GM23248 (cell line): Measurements from ENCODE around the gene CHPT1.

Experiments used
- EZH2 ChIP-seq: fragments of 200-600 bp; sonication (generic); IDR thresholded peaks from 2 replicates; pipeline ENCODE4 v1.6.1; 2018; ENCODE audit warnings: antibody characterized with exemption, mild to moderate bottlenecking; ENCODE audit not compliant: insufficient read depth, poor library complexity, severe bottlenecking
- EZH2phosphoT487 ChIP-seq: fragments of 200-600 bp; sonication (generic); IDR thresholded peaks from 2 replicates; pipeline ENCODE4 v1.6.1; 2018; ENCODE audit warnings: antibody characterized with exemption, moderate library complexity, mild to moderate bottlenecking, low read depth; ENCODE audit not compliant: insufficient read depth

- TF ChIP-seq EZH2phosphoT487 = no peak
- no peak for TF ChIP-seq EZH2
These were observed 15.7 kb downstream of the CHPT1 start for GRCh38 chr12:101713059-101713682.
